Heart right ventricle (tissue), 16 donors: ENCODE data around the gene SLC11A1. TPM values are rescaled to one million over a fixed set of nuclear protein-coding genes. Genes with fewer than 3 reads are reported as not detected.

Experiments
- ATAC-seq, 8 donors: fragments of 200-7000 bp; cut with Tn5 transposase; one replicate each; pipeline ENCODE4 v1.9.1; 2020; ENCODE audit warnings: mild to moderate bottlenecking in 8 of 8, moderate library complexity in 8 of 8, moderate number of reproducible peaks in 1 of 8
- DNase-seq, 2 donors: peaks; one replicate each; pipeline ENCODE4 v3.0.0-alpha.2; 2020
- H3K27ac ChIP-seq, 10 donors: fragments of 200-600 bp; sonication (generic) in 2 of 10; one replicate each; pipeline versions ENCODE4 v1.5.0 to v1.8.0; 2020 to 2022; ENCODE audit warnings: mild to moderate bottlenecking in 3 of 10
- H3K27me3 ChIP-seq, 7 donors: fragments of 200-600 bp; one replicate each; pipeline ENCODE4 v1.8.0; 2021 to 2022; ENCODE audit warnings: mild to moderate bottlenecking in 2 of 7
- H3K36me3 ChIP-seq, 9 donors: fragments of 200-600 bp; sonication (generic) in 1 of 9; one replicate each; pipeline versions ENCODE4 v1.5.0 to v1.8.0; 2020 to 2022; ENCODE audit warnings: mild to moderate bottlenecking in 2 of 9
- H3K4me1 ChIP-seq, 9 donors: fragments of 200-600 bp; sonication (generic) in 1 of 9; one replicate each; pipeline versions ENCODE4 v1.5.0 to v1.8.0; 2020 to 2022; ENCODE audit warnings: mild to moderate bottlenecking in 4 of 9
- H3K4me3 ChIP-seq, 10 donors: fragments of 200-600 bp; sonication (generic) in 2 of 10; one replicate each; pipeline versions ENCODE4 v1.5.0 to v1.8.0; 2020 to 2022; ENCODE audit warnings: mild to moderate bottlenecking in 7 of 10, moderate library complexity in 2 of 10
- H3K9me3 ChIP-seq, 11 donors: fragments of 200-600 bp in 10 of 11; sonication (generic) in 2 of 11; one replicate each; pipeline versions ENCODE4 v1.5.0 to v1.8.0; 2013 to 2022; ENCODE audit warnings: mild to moderate bottlenecking in 2 of 11, control low read depth in 1 of 11, moderate library complexity in 1 of 11
- WGBS, 2 donors: extraction: QIAGEN DNeasy Blood & Tissue Kit; methylation state at CpG; one replicate each; pipeline ENCODE4 v1.1.7; 2013; ENCODE audit warnings: inconsistent platforms in 1 of 2; 5-methylcytosine and 5-hydroxymethylcytosine counted together
- intact Hi-C, 10 donors: fragments of 100-400 bp; cut with DNase I; formaldehyde crosslinking; loops; one replicate each; pipeline versions ENCODE4 v1.11.1 to v1.14.2; 2022
- polyA plus RNA-seq, 2 donors: library from polyadenylated mRNA; stranded (reverse); fragments of 200-250 nt; gene quantifications; one replicate each; pipeline ENCODE4 v1.2.3, GENCODE V29; 2013
- total RNA-seq, 10 donors: library from RNA; stranded (reverse); fragmentation: NEBNext Ultra II Directional in 3 of 10; extraction: Animal tissue kit (Norgen Biotek cat#: 25700) in 3 of 10; gene quantifications; one replicate each; pipeline versions ENCODE4 v1.2.1 to v1.2.4, GENCODE V29; 2021 to 2023
- TF ChIP-seq, protein P1 (sequence below), 9 donors: fragments of 200-600 bp; sonication (generic) in 2 of 9; IDR thresholded peaks; one replicate each; pipeline versions ENCODE4 v1.5.0 to v1.8.0; 2021 to 2022; ENCODE audit warnings: antibody characterized with exemption in 9 of 9, mild to moderate bottlenecking in 5 of 9, moderate library complexity in 1 of 9
- donor health status: Arrhythmogenic right ventricular cardiomyopathy.
- donor health status: ischemic (EF 13 %, LVEDD 7.1; RV severe dilation, severe dysfunction).
- donor health status: healthy with polysubstance abuse.
- donor health status: DM: no; HTN: yes; CAD: no.
- donor health status: DM: no; HTN: no; CAD: no.
- donor health status: ischemic (EF 25% LVEDD 6.9; RV normal size, moderate dysfunction).
- donor health status: ischemic (EF 25% LVEDD 5.7; RV mildly dilated, moderate dysfunction).
- donor health status: healthy.
- donor health status: DM: yes; HTN: yes; CAD: no.
- donor health status: Ischemic cardiomyopathy.
- donor health status: ischemic (EF 35%, LVEDD 5.7; RV mildly dilated, moderate dysfunction).
- donor health status: nonischemic (EF 11% LVEDD 7.7; RV severe dilation, severe dysfunction).
- donor health status: DM: yes; HTN: yes; CAD: no.
- donor health status: PGD.
- donor health status: ischemic (EF 29% LVEDD 5.4; RV normal size, mild dysfunction).
- donor health status: nonischemic (EF 23%, LVEDD 6.1; RV moderate dilation, normal function).

The SLC11A1 gene
- total and polyA plus RNA-seq, 12 donors, result 0.64 to 9.1 (median 4.4) TPM

DNA sequence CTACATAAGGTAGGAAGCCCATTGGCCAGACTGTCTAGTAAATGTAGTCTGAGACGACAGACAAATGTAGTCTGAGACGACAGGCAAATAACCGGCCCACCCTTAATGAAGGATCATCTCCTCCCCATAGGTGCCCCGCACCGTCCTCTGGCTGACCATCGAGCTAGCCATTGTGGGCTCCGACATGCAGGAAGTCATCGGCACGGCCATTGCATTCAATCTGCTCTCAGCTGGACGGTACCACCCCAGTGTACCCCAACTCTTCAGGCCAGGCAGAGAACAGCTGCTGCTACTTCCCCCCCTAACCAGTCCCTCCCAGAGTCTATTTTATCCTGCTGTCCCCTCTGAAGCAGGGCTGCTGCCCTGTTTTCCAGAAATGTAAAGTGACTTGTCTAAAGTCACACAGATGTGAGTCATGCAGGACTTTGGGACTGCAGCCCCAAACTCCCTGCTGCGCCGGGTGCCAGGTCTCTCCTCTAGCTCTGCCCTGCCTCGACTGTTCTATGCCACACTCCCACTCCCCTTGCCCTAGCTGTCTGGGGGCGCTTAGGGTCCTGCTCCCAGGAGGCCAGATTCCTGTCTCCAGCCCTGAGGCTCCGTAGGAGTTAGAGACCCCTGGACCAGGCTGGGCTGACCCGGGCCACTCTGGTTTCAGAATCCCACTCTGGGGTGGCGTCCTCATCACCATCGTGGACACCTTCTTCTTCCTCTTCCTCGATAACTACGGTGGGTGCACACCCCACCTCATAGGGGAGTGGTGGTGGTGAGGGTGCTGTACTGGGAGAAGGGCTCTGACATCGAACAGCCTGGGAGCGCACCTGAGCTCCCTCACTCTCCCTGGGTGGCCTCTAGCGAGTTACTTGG is 4.7 kb downstream of the SLC11A1 start:
- ATAC-seq, result peak in 3 of 8 donors; percentile 2 to 17 (median 5)
- 73% methylated on average over 23 of the region's 23 CpGs for WGBS, 2 donors

DNA sequence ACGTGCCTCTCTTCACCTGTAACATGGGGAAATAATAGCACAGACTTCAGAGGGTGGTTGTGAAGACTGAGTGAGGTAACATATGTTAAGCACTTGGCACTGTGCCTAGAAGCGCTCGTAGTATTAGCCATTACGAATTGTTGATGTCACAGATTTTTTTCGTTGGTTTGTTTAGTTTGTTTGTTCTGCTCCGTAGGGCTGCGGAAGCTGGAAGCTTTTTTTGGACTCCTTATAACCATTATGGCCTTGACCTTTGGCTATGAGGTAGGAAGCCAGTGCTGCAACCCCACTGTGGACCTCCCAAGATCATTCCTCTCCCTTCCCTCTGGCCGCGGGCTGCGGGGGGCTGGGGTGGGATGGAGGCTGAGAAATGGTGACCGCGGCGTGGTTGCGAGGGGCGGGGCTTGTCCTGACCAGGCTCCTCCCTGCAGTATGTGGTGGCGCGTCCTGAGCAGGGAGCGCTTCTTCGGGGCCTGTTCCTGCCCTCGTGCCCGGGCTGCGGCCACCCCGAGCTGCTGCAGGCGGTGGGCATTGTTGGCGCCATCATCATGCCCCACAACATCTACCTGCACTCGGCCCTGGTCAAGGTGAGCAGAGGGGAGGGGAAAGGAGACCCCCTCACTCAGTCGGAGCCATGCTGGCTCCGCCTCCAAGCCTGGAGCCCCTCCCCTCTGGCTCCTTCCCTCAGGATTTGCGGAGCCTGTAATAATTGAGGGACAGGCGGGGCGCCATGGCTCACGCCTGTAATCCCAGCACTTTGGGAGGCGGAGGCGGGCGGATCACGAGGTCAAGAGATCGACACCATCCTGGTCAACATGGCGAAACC is 5.5 kb downstream of the SLC11A1 start:
- ATAC-seq, result peak; percentile 70 to 90 (median 86)
- TF ChIP-seq, protein P1, sequence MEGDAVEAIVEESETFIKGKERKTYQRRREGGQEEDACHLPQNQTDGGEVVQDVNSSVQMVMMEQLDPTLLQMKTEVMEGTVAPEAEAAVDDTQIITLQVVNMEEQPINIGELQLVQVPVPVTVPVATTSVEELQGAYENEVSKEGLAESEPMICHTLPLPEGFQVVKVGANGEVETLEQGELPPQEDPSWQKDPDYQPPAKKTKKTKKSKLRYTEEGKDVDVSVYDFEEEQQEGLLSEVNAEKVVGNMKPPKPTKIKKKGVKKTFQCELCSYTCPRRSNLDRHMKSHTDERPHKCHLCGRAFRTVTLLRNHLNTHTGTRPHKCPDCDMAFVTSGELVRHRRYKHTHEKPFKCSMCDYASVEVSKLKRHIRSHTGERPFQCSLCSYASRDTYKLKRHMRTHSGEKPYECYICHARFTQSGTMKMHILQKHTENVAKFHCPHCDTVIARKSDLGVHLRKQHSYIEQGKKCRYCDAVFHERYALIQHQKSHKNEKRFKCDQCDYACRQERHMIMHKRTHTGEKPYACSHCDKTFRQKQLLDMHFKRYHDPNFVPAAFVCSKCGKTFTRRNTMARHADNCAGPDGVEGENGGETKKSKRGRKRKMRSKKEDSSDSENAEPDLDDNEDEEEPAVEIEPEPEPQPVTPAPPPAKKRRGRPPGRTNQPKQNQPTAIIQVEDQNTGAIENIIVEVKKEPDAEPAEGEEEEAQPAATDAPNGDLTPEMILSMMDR (IDR thresholded peaks at IDR 0.05), result no peak
- Histone ChIP-seq H3K36me3 (peaks cover 0 to 54% (median 0%) of the 10 kb centered on the region in 9 donors), H3K4me1 (peaks cover 0 to 51% (median 7%) of the 10 kb centered on the region in 9 donors), H3K9me3 (no peaks in the 10 kb centered on the region), H3K27ac (peak overlapping the region in 8 of 10 donors; percentile 19 to 76 (median 39)), H3K4me3 (peak overlapping the region; percentile 8 to 55 (median 46)), H3K27me3 (no peaks in the 10 kb centered on the region)
- DNase-seq, result peak; percentile 49 to 68
- intact Hi-C loops, result no loop called here
- 11% methylated on average over 37 to 38 of the region's 38 CpGs for WGBS, 2 donors

More for the DNA sequence above, 4.7 kb downstream of the SLC11A1 start:
- Histone ChIP-seq H3K27ac (peak overlapping the region in 5 of 10 donors; percentile 39 to 76 (median 46)), H3K9me3 (no peaks in the 10 kb centered on the region), H3K4me3 (peak overlapping the region in 4 of 10 donors; percentile 46 to 55 (median 52)), H3K36me3 (peaks cover 0 to 45% (median 0%) of the 10 kb centered on the region in 9 donors), H3K27me3 (no peaks in the 10 kb centered on the region), H3K4me1 (peaks cover 0 to 51% (median 7%) of the 10 kb centered on the region in 9 donors)
- TF ChIP-seq, protein P1 (IDR thresholded peaks at IDR 0.05), result no peak
- no peak for DNase-seq
- intact Hi-C loops, result no loop called here

DNA sequence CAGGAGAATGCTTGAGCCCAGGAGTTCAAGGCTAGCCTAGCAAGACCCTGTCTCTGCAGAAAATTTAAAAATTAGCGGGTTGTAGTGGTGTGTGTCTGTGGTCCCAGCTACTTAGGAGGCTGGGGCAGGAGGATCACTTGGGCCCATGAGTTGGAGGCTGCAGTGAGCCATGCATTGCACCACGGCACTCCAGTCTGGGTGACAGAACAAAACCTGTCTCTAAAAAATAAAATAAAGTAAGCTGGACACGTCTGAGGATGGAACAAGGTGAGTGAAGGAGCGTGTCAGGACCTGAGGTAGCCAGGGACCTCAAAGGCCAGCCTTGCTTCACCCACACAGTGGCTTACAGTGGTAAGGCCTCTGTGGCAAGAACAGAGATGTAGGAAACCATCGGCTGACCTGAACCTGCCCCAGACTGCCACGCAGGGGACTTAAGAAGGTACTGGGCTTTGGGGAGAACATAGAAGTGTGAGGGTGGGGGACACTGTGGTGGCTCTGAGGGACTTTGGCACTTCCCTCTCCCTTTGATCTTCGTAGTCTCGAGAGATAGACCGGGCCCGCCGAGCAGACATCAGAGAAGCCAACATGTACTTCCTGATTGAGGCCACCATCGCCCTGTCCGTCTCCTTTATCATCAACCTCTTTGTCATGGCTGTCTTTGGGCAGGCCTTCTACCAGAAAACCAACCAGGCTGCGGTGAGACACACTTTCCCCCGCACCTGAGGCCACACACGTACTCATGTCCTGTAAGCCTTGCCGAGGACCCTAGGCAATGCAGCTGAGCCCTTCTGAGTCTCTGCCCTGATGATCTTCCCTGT is 7.5 kb downstream of the SLC11A1 start:
- 93 to 94% methylated on average over 17 of the region's 17 CpGs for WGBS, 2 donors
- peaks cover 0 to 69% (median 0%) of the 10 kb centered on the region in 9 donors for H3K36me3 ChIP-seq
- H3K9me3 ChIP-seq, result no peaks in the 10 kb centered on the region
- H3K4me1 ChIP-seq, result peaks cover 0 to 60% (median 7%) of the 10 kb centered on the region in 9 donors
- no peak for DNase-seq
- no peak for ATAC-seq
- TF ChIP-seq, protein P1 (IDR thresholded peaks at IDR 0.05), result no peak
- intact Hi-C loops, result loop anchor here in 2 of 10 donors (10.0 kb wide), 2 partner anchors 85 to 95 kb away; partner anchors contain the start of gene TMBIM1 (in 1 of the 2)
- H3K27me3 ChIP-seq, result no peaks in the 10 kb centered on the region
- H3K4me3 ChIP-seq, result no peak overlapping the region
- H3K27ac ChIP-seq, result peak overlapping the region in 1 of 10 donors; percentile 53
